H1 (cell line): ENCODE measurements around the gene ADCY9. TPM values are rescaled to one million over a fixed set of nuclear protein-coding genes. Genes with fewer than 3 reads are reported as not detected.
"Not testable (repeated sequence)": the region's sequence is repeated elsewhere in the genome, so short reads cannot be mapped to it uniquely, and the experiment has no call there.

Experiments
- CTCF ChIA-PET: fragments of 300-600 bp; sonication (Branson Sonifier 250); formaldehyde crosslinking; loops from one replicate; lab custom pipeline; 2021; ENCODE audit not compliant: partially characterized antibody; lab: Charles Lee
- POLR2A ChIA-PET: fragments of 300-600 bp; sonication (Branson Sonifier 250); formaldehyde crosslinking; loops from one replicate; lab custom pipeline; 2021; ENCODE audit warnings: inconsistent platforms; ENCODE audit not compliant: partially characterized antibody; lab: Charles Lee
- DNase-seq, 2 experiments: peaks; one replicate each; pipeline versions ENCODE4 v3.0.0 to v3.0.0-alpha.2; 2010 to 2022; ENCODE audit warnings: low spot score in 2 of 2, low read depth in 1 of 2, mixed read lengths in 1 of 2
- FAIRE-seq: peaks from 2 replicates; lab custom pipeline; 2011; peaks lifted over from hg19 to GRCh38; lab: Jason Lieb, UNC
- H2AFZ ChIP-seq: 2 replicates; pipeline ENCODE4 v1.8.1; 2012; ENCODE audit warnings: low read length, inconsistent platforms
- H2AK5ac ChIP-seq: 2 replicates; pipeline ENCODE4 v1.6.1; 2013; ENCODE audit warnings: low read depth, low read length
- H2BK120ac ChIP-seq: replicated peaks from 2 replicates; pipeline ENCODE3; 2013; ENCODE audit warnings: low read depth, low read length, inconsistent platforms
- H2BK12ac ChIP-seq: 2 replicates; pipeline ENCODE4 v1.6.1; 2013; ENCODE audit warnings: low read depth, low read length
- H2BK15ac ChIP-seq: 2 replicates; pipeline ENCODE4 v1.6.1; 2013; ENCODE audit warnings: low read length
- H2BK20ac ChIP-seq: 2 replicates; pipeline ENCODE4 v1.6.1; 2013; ENCODE audit warnings: low read length
- H2BK5ac ChIP-seq: 2 replicates; pipeline ENCODE4 v1.6.1; 2013; ENCODE audit warnings: low read depth, low read length
- H3K14ac ChIP-seq: 2 replicates; pipeline ENCODE4 v1.6.1; 2013; ENCODE audit warnings: inconsistent platforms; ENCODE audit not compliant: insufficient read length
- H3K18ac ChIP-seq: 2 replicates; pipeline ENCODE4 v1.6.1; 2013; ENCODE audit warnings: low read length; ENCODE audit errors: extremely low read depth
- H3K23ac ChIP-seq: 2 replicates; pipeline ENCODE4 v1.6.1; 2013; ENCODE audit warnings: inconsistent platforms; ENCODE audit not compliant: insufficient read length
- H3K23me2 ChIP-seq: 2 replicates; pipeline ENCODE4 v1.6.1; 2013; ENCODE audit warnings: low read depth, low read length
- H3K27ac ChIP-seq: 2 replicates; pipeline ENCODE4 v1.6.1; 2011; ENCODE audit warnings: low read depth, low read length, inconsistent platforms
- H3K27me3 ChIP-seq, 4 experiments: replicated peaks in 1 of 4; 1 replicate in 1 of 4; 2 replicates in 3 of 4; pipeline versions ENCODE4 v1.6.1 to v1.8.1; 2011 to 2013; ENCODE audit warnings: low read length in 3 of 4, mild to moderate bottlenecking in 3 of 4, inconsistent platforms in 2 of 4, mixed read lengths in 2 of 4, moderate library complexity in 1 of 4; ENCODE audit not compliant: control insufficient read depth in 3 of 4, insufficient read depth in 3 of 4; ENCODE audit errors: extremely low read depth in 1 of 4
- H3K36me3 ChIP-seq, 4 experiments: 2 replicates each; pipeline versions ENCODE4 v1.6.1 to v1.8.1; 2011 to 2013; ENCODE audit warnings: mild to moderate bottlenecking in 4 of 4, low read length in 3 of 4, moderate library complexity in 2 of 4, control low read depth in 1 of 4, inconsistent platforms in 1 of 4; ENCODE audit not compliant: insufficient read depth in 4 of 4, control insufficient read depth in 2 of 4
- H3K4ac ChIP-seq: replicated peaks from 2 replicates; pipeline ENCODE3; 2013; ENCODE audit warnings: low read length, low read depth, mixed read lengths, inconsistent platforms; ENCODE audit not compliant: insufficient read length
- H3K4me1 ChIP-seq, 4 experiments: replicated peaks in 1 of 4; 1 replicate in 1 of 4; 2 replicates in 3 of 4; pipeline versions ENCODE4 v1.6.1 to v1.8.1; 2011 to 2013; ENCODE audit warnings: low read length in 3 of 4, inconsistent platforms in 2 of 4, mixed read lengths in 1 of 4; ENCODE audit not compliant: insufficient read depth in 4 of 4, control insufficient read depth in 3 of 4
- H3K4me2 ChIP-seq, 2 experiments: 2 replicates each; pipeline versions ENCODE4 v1.6.1 to v1.8.1; 2011 to 2013; ENCODE audit warnings: low read depth in 2 of 2, low read length in 2 of 2, control low read depth in 1 of 2, inconsistent platforms in 1 of 2, mild to moderate bottlenecking in 1 of 2; ENCODE audit not compliant: insufficient read depth in 1 of 2
- H3K4me3 ChIP-seq, 4 experiments: fragments of 200-600, 300-600 bp in 1 of 4; sonication (generic), shearing (Covaris generic), sonication (Bioruptor Twin) in 1 of 4; 2 replicates each; pipeline versions ENCODE4 v1.5.1 to v1.8.1; 2011 to 2016; ENCODE audit warnings: low read length in 4 of 4, low read depth in 3 of 4, control low read depth in 2 of 4, inconsistent platforms in 2 of 4, mild to moderate bottlenecking in 2 of 4, mixed read lengths in 1 of 4, moderate library complexity in 1 of 4; ENCODE audit not compliant: insufficient read depth in 2 of 4; ENCODE audit errors: extremely low read depth in 1 of 4
- H3K56ac ChIP-seq: replicated peaks from 2 replicates; pipeline ENCODE3; 2013; ENCODE audit warnings: low read depth, mild to moderate bottlenecking, mixed read lengths, low read length, inconsistent platforms; ENCODE audit not compliant: insufficient read length
- H3K79me1 ChIP-seq: 2 replicates; pipeline ENCODE4 v1.6.1; 2013; ENCODE audit warnings: low read depth, low read length, control low read depth
- H3K79me2 ChIP-seq, 2 experiments: 2 replicates each; pipeline versions ENCODE4 v1.6.1 to v1.8.1; 2012 to 2013; ENCODE audit warnings: low read length in 2 of 2, mild to moderate bottlenecking in 2 of 2, inconsistent platforms in 1 of 2; ENCODE audit not compliant: insufficient read depth in 2 of 2, control insufficient read depth in 1 of 2
- H3K9ac ChIP-seq, 4 experiments: replicated peaks in 1 of 4; 1 replicate in 1 of 4; 2 replicates in 3 of 4; pipeline versions ENCODE4 v1.6.1 to v1.8.1; 2011 to 2013; ENCODE audit warnings: low read depth in 3 of 4, low read length in 3 of 4, control low read depth in 2 of 4, mild to moderate bottlenecking in 2 of 4, moderate library complexity in 2 of 4, inconsistent platforms in 1 of 4; ENCODE audit errors: extremely low read depth in 1 of 4
- H3K9me3 ChIP-seq, 2 experiments: 2 replicates each; pipeline versions ENCODE4 v1.6.1 to v1.8.1; 2012 to 2013; ENCODE audit warnings: mild to moderate bottlenecking in 2 of 2, moderate library complexity in 2 of 2, control low read depth in 1 of 2, inconsistent platforms in 1 of 2, low read depth in 1 of 2, low read length in 1 of 2, mixed read lengths in 1 of 2; ENCODE audit not compliant: insufficient read depth in 2 of 2
- H4K20me1 ChIP-seq, 2 experiments: replicated peaks in 1 of 2; 2 replicates each; pipeline versions ENCODE3 to v1.8.1; 2011 to 2013; ENCODE audit warnings: inconsistent platforms in 2 of 2, low read length in 2 of 2, mild to moderate bottlenecking in 1 of 2; ENCODE audit not compliant: insufficient read depth in 2 of 2, control insufficient read depth in 1 of 2
- H4K5ac ChIP-seq: 2 replicates; pipeline ENCODE4 v1.6.1; 2013; ENCODE audit warnings: low read length, low read depth, mixed read lengths, inconsistent platforms; ENCODE audit not compliant: insufficient read length
- H4K8ac ChIP-seq: 2 replicates; pipeline ENCODE4 v1.8.0; 2013; ENCODE audit warnings: mild to moderate bottlenecking, moderate library complexity, low read length, inconsistent platforms; ENCODE audit not compliant: insufficient read depth; ENCODE audit errors: extremely low read depth
- H4K91ac ChIP-seq: replicated peaks from 2 replicates; pipeline ENCODE3; 2013; ENCODE audit warnings: low read length, mixed read lengths, inconsistent platforms; ENCODE audit not compliant: insufficient read length
- WGBS, 2 experiments: shearing (Covaris generic) in 1 of 2; methylation state at CpG; one replicate each; pipeline versions ENCODE4 v1.1.6 to v1.1.7; 2013 to 2015; ENCODE audit warnings: low lambda C conversion rate in 2 of 2, mixed read lengths in 2 of 2, inconsistent platforms in 1 of 2, low coverage in 1 of 2, missing lambda C conversion rate in 1 of 2; ENCODE audit not compliant: insufficient replicate concordance in 2 of 2, insufficient coverage in 1 of 2, insufficient read length in 1 of 2; ENCODE audit errors: extremely low coverage in 1 of 2, missing lambda C conversion rate in 1 of 2; 5-methylcytosine and 5-hydroxymethylcytosine counted together
- polyA plus RNA-seq, 7 experiments: library from polyadenylated mRNA; depleted of rRNA in 3 of 7; stranded (reverse) in 5 of 7; unstranded in 2 of 7; fragments of >200 nt in 5 of 7; fragments of 200-250 nt in 2 of 7; gene quantifications; 1 replicate in 5 of 7; 2 replicates in 1 of 7; 4 replicates in 1 of 7; pipeline versions ENCODE4 v1.2.1 to v1.2.3, GENCODE V29; 2011 to 2013; ENCODE audit warnings: missing spikeins in 2 of 7, mixed read lengths in 2 of 7
- total RNA-seq: library from RNA; stranded (reverse); fragmentation: NEBNext Ultra II Directional; extraction: Animal tissue kit (Norgen Biotek cat#: 25700); gene quantifications from 2 replicates; pipeline ENCODE4 v1.2.1, GENCODE V29; 2021

The ADCY9 gene
- total and polyA plus RNA-seq, 2 of the 8 experiments (the other 6 are each of a cell fraction or from before 2014, with no cell fraction given), result 5.4 to 13.1 TPM

DNA sequence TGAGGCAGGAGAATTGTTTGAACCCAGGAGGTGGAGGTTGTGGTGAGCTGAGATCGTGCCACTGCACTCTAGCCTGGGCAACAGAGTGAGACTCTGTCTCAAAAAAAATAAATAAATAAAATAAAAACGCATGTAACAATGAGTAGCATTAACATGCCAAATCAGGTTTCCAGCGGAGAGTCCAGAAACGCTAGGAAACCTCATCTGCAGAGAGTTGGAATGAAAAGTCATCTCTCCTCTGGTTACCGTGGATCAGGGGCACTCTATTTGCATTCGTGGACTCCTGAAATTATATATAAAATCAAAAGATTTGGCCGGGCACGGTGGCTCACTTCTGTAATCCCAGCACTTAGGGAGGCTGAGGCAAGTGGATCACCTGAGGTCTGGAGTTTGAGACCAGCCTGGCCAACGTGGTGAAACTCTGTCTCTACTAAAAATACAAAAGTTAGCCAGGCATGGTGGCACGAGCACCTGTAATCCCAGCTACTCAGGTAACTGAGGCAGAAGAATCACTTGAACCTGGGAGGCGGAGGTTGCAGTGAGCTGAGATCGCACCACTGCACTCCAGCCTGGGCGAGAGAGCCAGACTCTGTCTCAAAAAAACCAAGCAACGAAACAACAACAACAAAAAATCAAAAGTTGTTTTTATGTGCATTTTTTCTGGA is 156.2 kb downstream of the ADCY9 start:
- H4K20me1 ChIP-seq, H3K4ac ChIP-seq, H3K23me2 ChIP-seq, H3K79me1 ChIP-seq, DNase-seq, H3K27me3 ChIP-seq, H3K4me3 ChIP-seq, H2BK12ac ChIP-seq, H3K79me2 ChIP-seq, H3K9ac ChIP-seq, H4K91ac ChIP-seq, H4K5ac ChIP-seq, H2AFZ ChIP-seq, H2BK15ac ChIP-seq, H3K36me3 ChIP-seq, H3K4me2 ChIP-seq, H2BK120ac ChIP-seq, H2BK5ac ChIP-seq, H3K23ac ChIP-seq, H3K56ac ChIP-seq, H4K8ac ChIP-seq, H3K9me3 ChIP-seq, POLR2A ChIA-PET, H3K27ac ChIP-seq, H3K14ac ChIP-seq, FAIRE-seq, H3K18ac ChIP-seq, H2BK20ac ChIP-seq, H2AK5ac ChIP-seq: not testable (repeated sequence)
- CTCF ChIA-PET, result interaction anchor here (0.6 kb wide), 1 partner anchor 382 kb away, joined by 4 read pairs; no protein-coding TSS in a partner anchor
- peaks cover 0 to 11% (median 8%) of the 10 kb centered on the region in 4 experiments; a peak in 5 of 7 replicates for H3K4me1 ChIP-seq
- 86% methylated on average over 14 of the region's 14 CpGs; no CpG with 5 or more reads in 1 of the 2 experiments for WGBS, 2 experiments
